Spleen (tissue), 7 donors: ENCODE data around the gene WDR7.

ENCODE experiments used
- CTCF ChIP-seq, 11 experiments: fragments of 200-600 bp in 7 of 11; fragments of 450-650 bp in 4 of 11; sonication (generic) in 4 of 11; IDR thresholded peaks in 8 of 11; conservative IDR thresholded peaks in 3 of 11; 1 replicate in 7 of 11; 2 replicates in 4 of 11; pipeline versions ENCODE4 v1.4.0 to v1.8.0; 2016 to 2021; ENCODE audit warnings: antibody characterized with exemption in 11 of 11, inconsistent platforms in 4 of 11, mild to moderate bottlenecking in 1 of 11
- POLR2A ChIP-seq, 3 donors: fragments of 450-650 bp; IDR thresholded peaks; one replicate each; pipeline ENCODE4 v1.5.1; 2017; ENCODE audit warnings: antibody characterized with exemption in 3 of 3, mild to moderate bottlenecking in 1 of 3
- POLR2AphosphoS5 ChIP-seq, 3 donors: sonication (generic); formaldehyde crosslinking; IDR thresholded peaks; one replicate each; pipeline ENCODE4 v1.5.1; 2017; ENCODE audit warnings: antibody characterized with exemption in 3 of 3
- donor health status: DM: no; HTN: no; CAD: no; lungs with moderate emphysema.
- donor health status: DM: no; HTN: no; CAD: no.
- donor health status: DM: no; HTN: no; CAD: no.

DNA sequence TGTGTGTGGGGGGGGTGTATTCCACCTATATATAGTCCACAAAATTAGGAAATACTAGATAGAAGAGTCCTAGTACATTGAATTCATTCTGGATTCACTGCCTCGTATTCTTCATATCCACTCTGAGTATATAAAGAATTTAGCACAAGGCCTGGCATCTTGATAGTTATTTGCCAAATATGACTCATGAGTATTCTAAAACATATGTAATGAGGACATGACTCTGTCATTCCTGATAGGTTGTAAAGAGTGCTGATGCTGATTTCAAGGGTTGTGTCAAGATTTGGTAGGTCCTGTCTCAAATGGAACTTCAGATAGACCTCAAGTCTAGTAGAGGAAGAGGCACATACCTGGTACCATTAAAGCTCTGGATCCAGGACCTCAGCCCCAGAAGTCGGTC is 322.3 kb downstream of the WDR7 start:
- TF ChIP-seq CTCF (IDR thresholded peaks at IDR 0.05 in 8 of 11, conservative IDR thresholded peaks at IDR 0.05 in 3 of 11) (no peak), POLR2AphosphoS5 (IDR thresholded peaks at IDR 0.05) (no peak), POLR2A (IDR thresholded peaks at IDR 0.05) (no peak)
